ENCODE results near the gene ELF1. TPM values are rescaled to one million over a fixed set of nuclear protein-coding genes. Genes with fewer than 3 reads are reported as not detected.
"Not testable (repeated sequence)": the region's sequence is repeated elsewhere in the genome, so short reads cannot be mapped to it uniquely, and the experiment has no call there.

ELF1 gene
- total RNA-seq, 1 experiment from 2014 or later = 15.3 TPM

- ChIA-PET POLR2A (ENCODE audit: unreplicated experiment) (no interaction called here), CTCF (no interaction called here)
- Histone ChIP-seq H3K4me2 (ENCODE audit: low read length) (no peak overlapping the region), H4K20me1 (ENCODE audit: low read length) (no peaks in the 10 kb centered on the region), H3K9ac (ENCODE audit: low read length) (no peak overlapping the region), H3K9me2 (replicated peaks; ENCODE audit: low read length) (no peaks in the 10 kb centered on the region), H2AFZ (ENCODE audit: low read length) (no peak overlapping the region), H3F3A (ENCODE audit: low read length, unreplicated experiment) (no peaks in the 10 kb centered on the region), H3K27ac (ENCODE audit: low read length) (no peak overlapping the region), H3K79me2 (ENCODE audit: low read length) (no peaks in the 10 kb centered on the region), H3K4me1 (ENCODE audit: insufficient read depth, low read length) (peaks cover 5% of the 10 kb centered on the region; the same call in 1 of the 2 replicates), H3K36me3 (ENCODE audit: low read depth, low read length) (no peaks in the 10 kb centered on the region), H3K9me3 (ENCODE audit: low read length) (no peaks in the 10 kb centered on the region), H3K27me3 (ENCODE audit: low read length) (no peaks in the 10 kb centered on the region), H3K4me3 (ENCODE audit: low read length) (no peak overlapping the region)
- TF ChIP-seq EZH2 (IDR thresholded peaks at IDR 0.05; ENCODE audit: low read length, unreplicated experiment) = no peak
- no peak for TF ChIP-seq CTCF (conservative IDR thresholded peaks at IDR 0.05; ENCODE audit: low read depth, low read length)
- TF ChIP-seq EZH2phosphoT487 (IDR thresholded peaks at IDR 0.05; ENCODE audit: borderline replicate concordance, low read length) = no peak
- BruUV-seq (replicated peaks) = no TSS peak
- DNase-seq (no peak), ATAC-seq (peak; percentile 46)
- intact Hi-C loops (cut with micrococcal nuclease) = no loop called here
Measured at GRCh38 chr13:41040584-41041334, 21.6 kb upstream of the ELF1 start.

- H3K79me2 ChIP-seq (ENCODE audit: low read length) = no peaks in the 10 kb centered on the region
- H3K27me3 ChIP-seq (ENCODE audit: low read length) = no peaks in the 10 kb centered on the region
- intact Hi-C loops (cut with micrococcal nuclease) = no loop called here
- no peak overlapping the region for H3K9ac ChIP-seq (ENCODE audit: low read length)
- no peaks in the 10 kb centered on the region for H3F3A ChIP-seq (ENCODE audit: low read length, unreplicated experiment)
- ChIA-PET POLR2A (ENCODE audit: unreplicated experiment) (no interaction called here), CTCF (no interaction called here)
- TF ChIP-seq CTCF (conservative IDR thresholded peaks at IDR 0.05; ENCODE audit: low read depth, low read length) (no peak), EZH2 (IDR thresholded peaks at IDR 0.05; ENCODE audit: low read length, unreplicated experiment) (no peak), EZH2phosphoT487 (IDR thresholded peaks at IDR 0.05; ENCODE audit: borderline replicate concordance, low read length) (no peak)
- DNase-seq (no peak), ATAC-seq (no peak)
- H3K4me1 ChIP-seq (ENCODE audit: insufficient read depth, low read length) = peaks cover 5% of the 10 kb centered on the region; the same call in 1 of the 2 replicates
- no peak overlapping the region for H3K4me3 ChIP-seq (ENCODE audit: low read length)
- H3K9me3 ChIP-seq (ENCODE audit: low read length) = no peaks in the 10 kb centered on the region
- H3K27ac ChIP-seq (ENCODE audit: low read length) = no peak overlapping the region
- no peaks in the 10 kb centered on the region for H3K36me3 ChIP-seq (ENCODE audit: low read depth, low read length)
- no TSS peak for BruUV-seq (replicated peaks)
- no peak overlapping the region for H3K4me2 ChIP-seq (ENCODE audit: low read length)
- no peaks in the 10 kb centered on the region for H4K20me1 ChIP-seq (ENCODE audit: low read length)
- no peak overlapping the region for H2AFZ ChIP-seq (ENCODE audit: low read length)
- no peaks in the 10 kb centered on the region for H3K9me2 ChIP-seq (replicated peaks; ENCODE audit: low read length)
Measured at GRCh38 chr13:41039746-41040145, 20.6 kb upstream of the ELF1 start.

DNA sequence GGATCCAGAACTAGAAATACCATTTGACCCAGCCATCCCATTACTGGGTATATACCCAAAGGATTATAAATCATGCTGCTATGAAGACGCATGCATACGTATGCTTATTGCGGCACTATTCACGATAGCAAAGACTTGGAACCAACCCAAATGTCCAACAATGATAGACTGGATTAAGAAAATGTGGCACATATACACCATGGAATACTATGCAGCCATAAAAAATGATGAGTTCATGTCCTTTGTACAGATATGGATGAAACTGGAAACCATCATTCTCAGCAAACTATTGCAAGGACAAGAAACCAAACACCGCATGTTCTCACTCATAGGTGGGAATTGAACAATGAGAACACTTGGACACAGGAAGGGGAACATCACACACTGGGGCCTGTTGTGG lies 17.4 kb upstream of the ELF1 start:
- H3K4me2 ChIP-seq (ENCODE audit: low read length); H3K9ac ChIP-seq (ENCODE audit: low read length); ATAC-seq; H3K27ac ChIP-seq (ENCODE audit: low read length); H3F3A ChIP-seq (ENCODE audit: low read length, unreplicated experiment); H3K27me3 ChIP-seq (ENCODE audit: low read length); BruUV-seq (replicated peaks); H3K4me3 ChIP-seq (ENCODE audit: low read length); H3K36me3 ChIP-seq (ENCODE audit: low read depth, low read length); CTCF ChIA-PET; H4K20me1 ChIP-seq (ENCODE audit: low read length); DNase-seq; H3K9me2 ChIP-seq (replicated peaks; ENCODE audit: low read length); intact Hi-C loops (cut with micrococcal nuclease); H2AFZ ChIP-seq (ENCODE audit: low read length); H3K9me3 ChIP-seq (ENCODE audit: low read length); H3K4me1 ChIP-seq (ENCODE audit: insufficient read depth, low read length); H3K79me2 ChIP-seq (ENCODE audit: low read length); POLR2A ChIA-PET (ENCODE audit: unreplicated experiment): not testable (repeated sequence)

Measured in PC-3 (cell line).